GM21723 (cell line): ENCODE measurements around the gene SLC4A1AP.

Experiments
- ATAC-seq: cut with Tn5 transposase; IDR thresholded peaks from one replicate; pipeline ENCODE4 v1.9.1; 2021; ENCODE audit warnings: mild to moderate bottlenecking, moderate library complexity; ENCODE audit not compliant: unreplicated experiment

Gene SLC4A1AP

GRCh38 chr2:27720004-27720551 is 56.4 kb downstream of the SLC4A1AP start:
- no peak for ATAC-seq

- no peak for ATAC-seq
Observed at GRCh38 chr2:27721335-27721734, 57.6 kb downstream of the SLC4A1AP start.

- no peak for ATAC-seq
Observed at GRCh38 chr2:27721884-27722485, 58.3 kb downstream of the SLC4A1AP start.

- ATAC-seq: no peak
Observed at GRCh38 chr2:27723372-27724144, 59.9 kb downstream of the SLC4A1AP start.

- ATAC-seq: no peak
Observed at GRCh38 chr2:27724191-27724590, 60.5 kb downstream of the SLC4A1AP start.

- ATAC-seq: no peak
Observed at GRCh38 chr2:27724905-27725701, 61.4 kb downstream of the SLC4A1AP start.

- no peak for ATAC-seq
Observed at GRCh38 chr2:27727257-27727656, 63.6 kb downstream of the SLC4A1AP start.

GRCh38 chr2:27728081-27728858 is 64.6 kb downstream of the SLC4A1AP start:
- no peak for ATAC-seq

- no peak for ATAC-seq
Observed at GRCh38 chr2:27729198-27729597, 65.5 kb downstream of the SLC4A1AP start.

- no peak for ATAC-seq
Observed at GRCh38 chr2:27729614-27730013, 65.9 kb downstream of the SLC4A1AP start.

- no peak for ATAC-seq
Observed at GRCh38 chr2:27730261-27730662, 66.6 kb downstream of the SLC4A1AP start.

- no peak for ATAC-seq
Observed at GRCh38 chr2:27730980-27731691, 67.4 kb downstream of the SLC4A1AP start.

- no peak for ATAC-seq
Observed at GRCh38 chr2:27734305-27734704, 70.6 kb downstream of the SLC4A1AP start.

GRCh38 chr2:27735263-27735904 is 71.7 kb downstream of the SLC4A1AP start:
- no peak for ATAC-seq

GRCh38 chr2:27736031-27736889 is 72.6 kb downstream of the SLC4A1AP start:
- ATAC-seq: no peak

- ATAC-seq: no peak
Observed at GRCh38 chr2:27736890-27737204, 73.2 kb downstream of the SLC4A1AP start.

- ATAC-seq: no peak
Observed at GRCh38 chr2:27737676-27738348, 74.1 kb downstream of the SLC4A1AP start.

- no peak for ATAC-seq
Observed at GRCh38 chr2:27738349-27739057, 74.8 kb downstream of the SLC4A1AP start.
